ENCODE results near the gene MAPKAP1.

- TF ChIP-seq CTCF (IDR thresholded peaks at IDR 0.05) (no peak), POLR2A (IDR thresholded peaks at IDR 0.05) (no peak)
These were observed 318.0 kb downstream of the MAPKAP1 start for GRCh38 chr9:125388978-125389377.
